ENCODE measurements around the gene SAMD13.

Gene SAMD13

GRCh38 chr1:84298684-84299535 is 2.6 kb upstream of the SAMD13 start:
- DNase-seq (ENCODE audit: low spot score in 2 of 2) (peak; percentile 4 to 61), ATAC-seq (peak; percentile 67)
- no peaks in the 10 kb centered on the region for H3K9me3 Mint-ChIP-seq
- peak overlapping the region; percentile 70 for H3K27ac Mint-ChIP-seq
- peak overlapping the region; percentile 85 for H3K4me3 Mint-ChIP-seq
- no peaks in the 10 kb centered on the region for H3K36me3 Mint-ChIP-seq
- H3K4me1 Mint-ChIP-seq = peaks cover 26% of the 10 kb centered on the region

GRCh38 chr1:84299536-84300170 is 1.9 kb upstream of the SAMD13 start:
- Mint-ChIP-seq H3K36me3 (no peaks in the 10 kb centered on the region), H3K4me3 (peak overlapping the region; percentile 85), H3K27ac (peak overlapping the region; percentile 70), H3K4me1 (peaks cover 26% of the 10 kb centered on the region), H3K9me3 (no peaks in the 10 kb centered on the region)
- ATAC-seq = no peak
- no peak for DNase-seq (ENCODE audit: low spot score in 2 of 2)

- ATAC-seq (no peak), DNase-seq (ENCODE audit: low spot score in 2 of 2) (no peak)
- no peaks in the 10 kb centered on the region for H3K36me3 Mint-ChIP-seq
- peaks cover 26% of the 10 kb centered on the region for H3K4me1 Mint-ChIP-seq
- no peaks in the 10 kb centered on the region for H3K9me3 Mint-ChIP-seq
- no peak overlapping the region for H3K4me3 Mint-ChIP-seq
- H3K27ac Mint-ChIP-seq = no peak overlapping the region
These were observed 1.0 kb upstream of the SAMD13 start for GRCh38 chr1:84300501-84300900.

- Mint-ChIP-seq H3K4me3 (no peak overlapping the region), H3K36me3 (no peaks in the 10 kb centered on the region), H3K9me3 (no peaks in the 10 kb centered on the region), H3K4me1 (peaks cover 26% of the 10 kb centered on the region), H3K27ac (no peak overlapping the region)
- ATAC-seq (no peak), DNase-seq (ENCODE audit: low spot score in 2 of 2) (no peak)
These were observed 377 bp downstream of the SAMD13 start for GRCh38 chr1:84301785-84302385.

- no peak overlapping the region for H3K27ac Mint-ChIP-seq
- DNase-seq (ENCODE audit: low spot score in 2 of 2) = no peak
- no peak for ATAC-seq
These were observed 1.9 kb downstream of the SAMD13 start for GRCh38 chr1:84303314-84303830.

GRCh38 chr1:84307398-84307797 is 5.9 kb downstream of the SAMD13 start:
- Mint-ChIP-seq H3K4me1 (peaks cover 4% of the 10 kb centered on the region), H3K36me3 (no peaks in the 10 kb centered on the region), H3K27ac (no peak overlapping the region), H3K4me3 (no peak overlapping the region), H3K9me3 (peaks cover 5% of the 10 kb centered on the region)
- DNase-seq (ENCODE audit: low spot score in 2 of 2) (no peak), ATAC-seq (no peak)

More at GRCh38 chr1:84303314-84303830, 1.9 kb downstream of the SAMD13 start:
- peaks cover 5% of the 10 kb centered on the region for H3K9me3 Mint-ChIP-seq
- H3K4me3 Mint-ChIP-seq = peak overlapping the region; percentile 43
- H3K36me3 Mint-ChIP-seq = no peaks in the 10 kb centered on the region
- peaks cover 19% of the 10 kb centered on the region for H3K4me1 Mint-ChIP-seq

GRCh38 chr1:84311296-84311695 is 9.8 kb downstream of the SAMD13 start:
- Mint-ChIP-seq H3K4me1 (no peaks in the 10 kb centered on the region), H3K4me3 (no peak overlapping the region), H3K36me3 (no peaks in the 10 kb centered on the region), H3K9me3 (peaks cover 7% of the 10 kb centered on the region), H3K27ac (no peak overlapping the region)
- DNase-seq (ENCODE audit: low spot score in 2 of 2) (no peak), ATAC-seq (no peak)

- Mint-ChIP-seq H3K4me1 (no peaks in the 10 kb centered on the region), H3K36me3 (no peaks in the 10 kb centered on the region), H3K27ac (no peak overlapping the region), H3K9me3 (peaks cover 4% of the 10 kb centered on the region), H3K4me3 (no peak overlapping the region)
- DNase-seq (ENCODE audit: low spot score in 2 of 2) = no peak
- no peak for ATAC-seq
These were observed 18.2 kb downstream of the SAMD13 start for GRCh38 chr1:84319662-84320061.

- Mint-ChIP-seq H3K36me3 (no peaks in the 10 kb centered on the region), H3K27ac (no peak overlapping the region), H3K4me3 (no peak overlapping the region), H3K9me3 (no peaks in the 10 kb centered on the region), H3K4me1 (no peaks in the 10 kb centered on the region)
- DNase-seq (ENCODE audit: low spot score in 2 of 2) (no peak), ATAC-seq (no peak)
These were observed 26.3 kb downstream of the SAMD13 start for GRCh38 chr1:84327830-84328229.

- ATAC-seq = no peak
These were observed 28.8 kb downstream of the SAMD13 start for GRCh38 chr1:84330125-84330984.

GRCh38 chr1:84339503-84339902 is 38.0 kb downstream of the SAMD13 start:
- H3K9me3 Mint-ChIP-seq = peaks cover 2% of the 10 kb centered on the region
- DNase-seq (ENCODE audit: low spot score in 2 of 2) = no peak
- no peaks in the 10 kb centered on the region for H3K4me1 Mint-ChIP-seq
- no peaks in the 10 kb centered on the region for H3K36me3 Mint-ChIP-seq
- no peak overlapping the region for H3K27ac Mint-ChIP-seq
- H3K4me3 Mint-ChIP-seq = no peak overlapping the region
- ATAC-seq = no peak

More at GRCh38 chr1:84330125-84330984, 28.8 kb downstream of the SAMD13 start:
- H3K27ac Mint-ChIP-seq = no peak overlapping the region
- H3K9me3 Mint-ChIP-seq = no peaks in the 10 kb centered on the region
- no peak overlapping the region for H3K4me3 Mint-ChIP-seq
- H3K36me3 Mint-ChIP-seq = no peaks in the 10 kb centered on the region
- H3K4me1 Mint-ChIP-seq = no peaks in the 10 kb centered on the region
- DNase-seq (ENCODE audit: low spot score in 2 of 2) = no peak

- Mint-ChIP-seq H3K36me3 (no peaks in the 10 kb centered on the region), H3K27ac (no peak overlapping the region), H3K9me3 (no peaks in the 10 kb centered on the region), H3K4me1 (no peaks in the 10 kb centered on the region), H3K4me3 (no peak overlapping the region)
- no peak for DNase-seq (ENCODE audit: low spot score in 2 of 2)
- no peak for ATAC-seq
These were observed 42.8 kb downstream of the SAMD13 start for GRCh38 chr1:84344286-84344685.

- DNase-seq (ENCODE audit: low spot score in 2 of 2) = no peak
- no peaks in the 10 kb centered on the region for H3K9me3 Mint-ChIP-seq
- ATAC-seq = no peak
- no peaks in the 10 kb centered on the region for H3K36me3 Mint-ChIP-seq
- H3K4me1 Mint-ChIP-seq = no peaks in the 10 kb centered on the region
- H3K4me3 Mint-ChIP-seq = no peak overlapping the region
- no peak overlapping the region for H3K27ac Mint-ChIP-seq
These were observed 43.7 kb downstream of the SAMD13 start for GRCh38 chr1:84345220-84345619.

GRCh38 chr1:84347271-84347931 is 45.9 kb downstream of the SAMD13 start:
- no peak for ATAC-seq
- no peak for DNase-seq (ENCODE audit: low spot score in 2 of 2)
- no peaks in the 10 kb centered on the region for H3K4me1 Mint-ChIP-seq
- no peak overlapping the region for H3K4me3 Mint-ChIP-seq
- H3K27ac Mint-ChIP-seq = no peak overlapping the region
- H3K36me3 Mint-ChIP-seq = no peaks in the 10 kb centered on the region
- no peaks in the 10 kb centered on the region for H3K9me3 Mint-ChIP-seq
